ENCODE results near the gene PITHD1.
"Not testable (repeated sequence)": the region's sequence is repeated elsewhere in the genome, so short reads cannot be mapped to it uniquely, and the experiment has no call there.

The PITHD1 gene

DNA sequence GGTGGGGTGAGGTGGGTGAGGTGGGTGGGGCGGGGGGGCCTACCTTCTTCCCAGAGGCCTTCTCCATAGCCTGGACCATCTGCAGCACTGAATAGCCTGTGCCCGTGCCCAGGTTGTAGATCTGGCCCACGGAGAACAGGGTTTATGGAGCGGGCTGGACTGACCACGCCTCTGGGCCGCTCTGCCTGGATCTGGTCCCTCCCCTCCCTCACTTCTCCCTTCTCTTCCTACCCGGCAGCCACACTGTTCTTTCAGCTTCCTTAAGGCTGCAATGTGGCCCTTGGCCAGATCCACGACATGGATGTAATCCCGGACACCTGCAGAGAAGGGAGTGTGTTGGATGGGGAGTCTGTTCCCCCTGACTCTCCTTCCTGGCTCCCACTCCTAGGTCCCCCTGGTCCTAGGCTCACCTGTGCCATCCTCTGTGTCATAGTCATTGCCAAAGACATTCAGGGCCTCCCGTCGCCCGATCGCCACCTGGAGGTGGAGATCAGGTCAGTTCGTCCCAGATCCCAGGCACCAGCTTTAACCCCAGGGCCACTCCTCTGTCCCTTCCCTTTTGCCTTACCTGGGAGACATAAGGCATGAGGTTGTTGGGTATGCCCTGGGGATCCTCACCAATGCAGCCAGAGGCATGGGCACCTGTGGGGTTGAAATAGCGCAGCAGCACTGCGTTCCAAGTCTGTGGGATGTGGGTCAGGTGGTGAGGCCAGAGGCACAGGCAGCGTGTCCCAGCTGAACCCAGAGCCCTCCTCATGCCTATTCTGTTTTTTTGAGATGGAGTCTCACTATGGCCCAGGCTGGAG, 18.5 kb downstream of the PITHD1 start:
- DNase-seq (ENCODE audit: insufficient read length, low spot score) (no peak), FAIRE-seq (no peak)

DNA sequence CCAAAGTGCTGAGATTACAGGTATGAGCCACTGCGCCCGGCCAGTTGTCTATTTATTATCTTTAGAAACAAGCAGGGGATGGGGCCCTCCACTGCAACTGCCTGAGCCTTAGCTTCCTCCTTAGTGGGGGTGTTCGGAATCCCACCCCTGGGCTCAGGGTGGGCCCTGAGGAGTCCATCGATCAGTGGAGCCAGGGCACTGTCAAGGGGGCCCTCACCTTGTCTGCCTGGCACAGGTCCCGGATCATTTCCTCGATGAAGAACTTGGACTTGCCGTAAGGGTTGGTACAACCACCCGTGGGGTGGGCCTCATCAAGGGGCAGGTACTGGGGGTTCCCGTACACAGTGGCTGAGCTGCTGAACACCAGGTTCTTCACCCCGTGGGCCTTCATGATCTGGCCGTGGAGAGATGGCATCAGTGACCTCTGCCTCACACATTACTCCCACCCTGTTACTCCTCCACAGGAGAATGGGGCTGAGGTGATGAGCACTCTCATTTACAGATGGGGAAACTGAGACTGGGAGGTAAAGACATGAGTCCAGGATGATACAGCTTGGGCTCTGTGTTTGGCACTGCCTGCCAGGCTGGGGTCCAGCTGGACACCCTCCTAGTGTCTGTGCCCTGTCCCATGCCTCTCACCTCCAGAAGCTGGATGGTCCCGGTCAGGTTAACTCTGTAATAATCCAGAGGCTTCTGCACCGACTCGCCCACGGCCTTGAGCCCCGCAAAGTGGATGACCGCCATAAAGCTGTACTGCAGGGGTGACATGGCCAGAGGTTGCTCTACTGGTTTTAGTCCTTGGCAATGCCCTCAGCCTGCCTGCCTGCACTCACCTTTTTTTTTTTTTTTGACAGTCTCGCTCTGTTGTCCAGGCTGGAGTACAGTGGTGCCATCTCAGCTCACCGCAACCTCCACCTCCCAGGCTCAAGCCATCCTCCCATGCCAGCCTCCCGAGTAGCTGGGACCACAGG, 19.5 kb downstream of the PITHD1 start:
- no peak for DNase-seq (ENCODE audit: insufficient read length, low spot score)
- no peak for FAIRE-seq

- no peak for DNase-seq (ENCODE audit: insufficient read length, low spot score)
These were observed 20.5 kb downstream of the PITHD1 start for GRCh38 chr1:23798662-23799142.

DNA sequence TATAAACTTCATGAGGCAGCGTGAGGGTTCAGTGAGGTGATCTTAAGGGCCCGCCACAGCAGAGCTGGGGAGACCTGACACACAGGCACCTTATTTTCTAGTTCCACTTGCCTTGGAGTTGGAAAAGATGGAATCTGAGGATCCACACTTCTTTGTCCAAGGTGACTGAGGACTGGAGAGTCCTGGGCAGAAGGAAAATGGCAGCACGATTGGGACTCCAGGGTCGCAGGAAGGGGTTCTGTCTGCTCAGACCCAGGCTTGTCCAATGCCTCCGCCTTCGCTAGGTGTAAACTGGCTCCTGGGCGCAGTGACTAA, 21.0 kb downstream of the PITHD1 start:
- no peak for DNase-seq (ENCODE audit: insufficient read length, low spot score)
- FAIRE-seq = no peak

More at GRCh38 chr1:23798662-23799142, 20.5 kb downstream of the PITHD1 start:
- FAIRE-seq = no peak

DNA sequence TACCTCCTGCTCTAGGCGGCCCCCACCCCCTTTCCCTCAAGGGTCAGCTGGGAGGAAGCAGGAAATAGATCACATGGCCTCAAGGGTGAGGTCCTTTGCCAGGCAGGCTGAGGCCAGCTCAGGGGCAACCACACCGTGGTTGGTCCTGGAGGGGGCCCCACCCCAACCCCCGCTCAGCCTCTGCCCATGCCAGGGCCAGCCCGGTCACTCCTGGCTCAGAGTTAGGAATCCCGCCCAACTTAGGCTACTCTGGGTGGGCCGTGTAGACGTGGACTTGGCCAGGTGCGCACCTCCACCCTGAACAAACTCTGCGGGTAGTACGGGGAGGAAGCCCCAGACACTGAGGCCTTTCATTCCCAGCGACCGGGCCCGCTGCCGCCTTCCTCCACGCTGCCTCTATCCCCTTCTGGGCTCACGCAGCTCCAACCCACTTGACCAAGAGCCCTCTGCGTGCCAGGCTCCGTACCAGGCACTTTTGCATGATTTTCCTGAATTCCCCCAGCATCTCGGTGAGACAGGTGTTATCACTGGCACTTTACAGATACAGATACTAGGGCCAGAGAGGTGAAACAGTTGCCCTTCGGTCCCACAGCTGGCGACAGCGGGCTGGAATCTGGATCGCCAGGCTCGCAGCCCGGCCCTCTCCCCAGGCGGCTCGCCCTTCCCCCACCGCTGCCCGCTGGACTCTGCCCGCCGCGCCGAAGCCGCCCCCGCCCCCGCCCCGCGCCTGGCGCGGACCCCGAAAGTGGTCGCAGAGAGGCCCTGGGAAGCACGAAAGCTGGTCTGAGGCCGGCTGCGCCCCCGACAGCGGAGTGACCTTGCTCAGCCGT, 21.6 kb downstream of the PITHD1 start:
- FAIRE-seq = peak; percentile 83
- peak; percentile 90 for DNase-seq (ENCODE audit: insufficient read length, low spot score)

DNA sequence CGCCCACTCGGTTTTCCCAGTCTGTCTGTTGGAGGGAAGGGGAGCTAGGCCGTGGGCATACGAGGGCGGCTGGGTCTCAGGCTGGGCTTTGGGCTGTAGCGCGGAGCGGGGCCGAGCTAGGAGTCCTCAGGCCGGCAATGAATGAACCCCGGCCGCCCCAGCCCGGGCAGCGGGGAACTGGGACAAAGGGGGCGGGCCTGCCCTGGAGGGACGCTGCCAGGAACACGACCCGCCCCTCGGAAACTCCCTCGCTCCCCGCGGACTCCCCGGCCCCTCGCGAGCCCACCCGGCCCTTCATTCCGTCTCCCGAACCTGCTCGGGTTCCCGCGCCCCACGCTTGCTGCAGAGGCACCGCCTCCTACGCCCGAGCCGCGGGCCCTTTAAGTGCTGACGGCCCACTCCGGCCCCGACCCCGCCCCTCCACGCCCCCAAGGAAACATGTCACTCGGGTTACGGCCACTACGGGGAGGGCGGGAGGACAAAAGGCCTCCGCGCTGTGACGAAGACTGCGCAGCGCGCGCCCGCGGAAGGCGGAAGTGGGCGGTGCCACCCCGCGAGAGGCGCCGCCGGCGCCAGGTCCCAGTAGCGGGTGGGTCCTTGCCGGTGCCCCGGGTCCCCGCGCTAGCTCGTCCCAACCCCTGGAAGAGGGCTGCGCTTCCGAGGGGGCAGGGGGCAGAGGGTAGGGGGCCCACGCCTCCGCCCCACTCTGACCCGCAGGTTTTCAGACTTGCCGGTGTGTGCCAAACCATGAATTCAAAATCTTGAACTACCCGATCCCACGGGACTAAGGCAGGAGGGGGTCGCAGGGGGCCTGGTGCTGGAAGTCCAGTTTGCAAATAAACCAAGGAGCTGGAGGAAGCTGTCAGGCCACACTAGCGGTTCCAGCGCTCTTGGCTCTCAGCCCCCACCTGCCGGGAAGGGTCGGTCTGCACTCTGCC, 22.5 kb downstream of the PITHD1 start, which contains the start of gene GALE:
GALE (minus strand) TSS at position 355 of the 938 bp plus-strand sequence. CDS start 1,747 bp downstream, outside the sequence.
- FAIRE-seq = peak; percentile 87

DNA sequence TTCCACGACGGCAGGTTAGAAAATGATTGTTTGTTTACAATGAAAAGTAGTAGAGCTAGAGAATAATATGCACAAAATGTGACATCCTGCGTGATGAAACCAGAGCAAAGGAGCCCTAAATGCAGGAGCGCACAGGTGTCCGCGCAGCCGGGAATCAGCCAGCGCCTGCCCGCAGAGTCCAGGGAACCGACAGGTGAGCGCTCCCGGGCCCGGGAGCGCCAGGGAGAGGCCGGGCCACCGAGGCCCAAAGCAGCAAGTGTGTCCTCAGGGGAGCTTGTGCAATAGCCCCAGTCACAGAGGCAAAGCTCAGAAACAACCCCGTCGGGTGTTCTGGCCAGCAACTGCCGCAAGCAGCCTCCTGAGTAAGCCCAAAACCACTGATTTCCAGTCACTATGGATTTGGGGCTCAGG, 23.1 kb downstream of the PITHD1 start:
- FAIRE-seq = no peak
- DNase-seq (ENCODE audit: insufficient read length, low spot score) = no peak

More for the DNA sequence above, 22.5 kb downstream of the PITHD1 start, which contains the start of gene GALE:
- peak; percentile 89 for DNase-seq (ENCODE audit: insufficient read length, low spot score)

DNA sequence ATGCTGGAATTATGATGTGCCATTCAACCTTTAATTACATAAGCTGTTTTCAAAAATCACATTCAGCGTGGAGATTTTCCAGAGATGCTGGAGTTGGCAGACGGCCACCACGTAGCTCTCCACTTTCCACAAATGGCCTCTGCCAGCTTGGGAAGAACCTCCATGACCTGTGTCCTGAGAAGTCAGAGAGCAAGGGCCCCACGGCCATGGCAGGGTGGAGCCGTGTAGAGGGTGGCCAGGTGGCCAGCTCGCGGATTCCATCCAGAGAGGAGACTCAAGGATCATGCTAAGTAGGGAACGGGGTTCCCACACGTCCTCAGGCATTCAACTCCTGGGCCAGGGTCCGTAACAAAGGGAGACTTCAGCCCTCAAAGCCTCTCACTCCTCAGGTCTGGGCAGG, 23.7 kb downstream of the PITHD1 start:
- no peak for DNase-seq (ENCODE audit: insufficient read length, low spot score)
- no peak for FAIRE-seq

GRCh38 chr1:23802809-23803342, 24.7 kb downstream of the PITHD1 start:
- DNase-seq (ENCODE audit: insufficient read length, low spot score); FAIRE-seq: not testable (repeated sequence)

DNA sequence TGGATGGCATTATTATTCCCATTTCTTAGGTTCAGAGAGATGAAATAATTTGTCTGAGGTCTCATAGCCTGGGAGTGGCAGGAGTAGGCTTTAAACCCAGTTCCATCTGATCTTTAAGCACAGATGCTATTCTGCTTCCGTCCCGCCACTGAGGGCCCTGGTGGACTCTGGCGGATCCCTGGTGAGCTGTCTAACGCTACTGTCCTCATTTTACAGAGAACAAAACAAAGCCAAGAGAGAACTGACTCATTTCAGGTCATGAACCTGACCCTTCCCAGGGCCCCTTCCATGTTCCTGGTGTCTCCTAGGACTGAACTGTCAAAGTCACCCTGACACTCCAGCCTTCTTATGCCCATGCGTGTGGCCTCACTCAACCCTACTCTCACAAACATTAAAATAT, 25.5 kb downstream of the PITHD1 start:
- FAIRE-seq (no peak), DNase-seq (ENCODE audit: insufficient read length, low spot score) (no peak)

DNA sequence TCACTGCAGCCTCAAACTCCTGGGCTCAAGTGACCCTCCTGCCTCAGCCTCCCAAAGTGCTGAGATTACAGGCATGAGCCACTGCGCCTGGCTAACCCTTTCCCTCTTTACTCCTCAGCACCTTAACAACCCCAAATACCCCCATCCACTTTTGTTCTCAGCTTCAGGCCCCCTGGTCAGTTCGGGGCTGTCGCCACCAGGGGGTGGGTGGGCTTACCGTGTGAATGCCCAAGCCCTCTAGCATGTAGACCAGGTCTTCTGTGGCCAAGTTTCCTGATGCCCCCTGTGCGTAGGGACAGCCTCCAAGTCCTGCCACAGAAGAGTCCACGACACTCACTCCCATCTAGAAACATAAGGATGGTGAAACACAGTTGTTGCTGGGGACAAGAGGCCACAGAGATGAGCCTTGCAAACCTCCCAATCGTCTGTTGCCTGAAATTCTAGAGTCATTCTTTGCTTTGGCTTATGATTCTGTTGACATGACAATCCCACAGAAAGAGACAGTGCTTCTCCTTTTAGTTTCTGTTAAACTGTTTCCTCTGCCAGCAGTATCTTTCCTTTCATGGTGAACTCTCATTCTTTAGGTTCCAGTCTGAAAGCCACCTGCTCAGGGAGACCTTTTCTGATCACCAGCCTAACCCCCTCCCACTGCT, 26.1 kb downstream of the PITHD1 start:
- no peak for FAIRE-seq
- DNase-seq (ENCODE audit: insufficient read length, low spot score) = no peak

DNA sequence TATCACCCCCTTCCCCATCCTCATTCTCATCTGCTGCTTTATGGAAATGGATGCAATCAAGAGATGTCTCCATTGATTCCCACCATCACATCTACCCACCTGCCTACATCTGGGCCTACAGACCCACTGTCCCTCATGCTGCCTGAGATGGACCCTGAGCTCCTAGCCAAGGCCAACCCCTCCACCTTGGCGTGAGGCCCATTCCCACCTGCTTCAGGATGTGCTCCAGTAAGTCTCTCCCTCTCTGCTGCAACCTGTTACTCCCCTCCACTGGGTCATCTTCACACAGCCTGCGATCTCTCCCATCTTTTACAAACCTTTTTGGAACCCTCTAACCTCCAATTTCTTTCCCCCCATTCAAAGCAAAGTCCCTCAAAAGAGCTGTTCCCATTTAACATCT, 26.8 kb downstream of the PITHD1 start:
- DNase-seq (ENCODE audit: insufficient read length, low spot score) (no peak), FAIRE-seq (no peak)

DNA sequence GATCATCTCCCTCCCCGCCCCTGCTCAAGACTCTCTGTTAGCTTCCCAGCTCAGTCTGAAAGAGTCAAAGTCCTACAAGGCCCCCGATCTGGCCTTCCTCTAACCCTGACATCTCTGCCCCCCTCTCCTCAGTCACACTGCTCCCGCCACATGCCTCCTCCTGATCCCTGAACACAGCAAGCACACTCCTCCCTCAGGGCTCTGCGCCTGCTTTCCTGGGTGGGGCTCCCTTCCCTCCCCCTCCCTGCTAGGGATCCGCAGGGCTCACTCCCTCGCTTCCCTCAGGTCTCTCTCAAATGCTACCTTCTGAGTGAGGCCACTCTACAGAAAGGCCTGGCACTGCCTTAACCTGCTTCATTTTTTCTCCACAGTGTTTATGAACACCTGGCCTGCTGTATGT, 28.1 kb downstream of the PITHD1 start:
- FAIRE-seq (no peak), DNase-seq (ENCODE audit: insufficient read length, low spot score) (no peak)

DNA sequence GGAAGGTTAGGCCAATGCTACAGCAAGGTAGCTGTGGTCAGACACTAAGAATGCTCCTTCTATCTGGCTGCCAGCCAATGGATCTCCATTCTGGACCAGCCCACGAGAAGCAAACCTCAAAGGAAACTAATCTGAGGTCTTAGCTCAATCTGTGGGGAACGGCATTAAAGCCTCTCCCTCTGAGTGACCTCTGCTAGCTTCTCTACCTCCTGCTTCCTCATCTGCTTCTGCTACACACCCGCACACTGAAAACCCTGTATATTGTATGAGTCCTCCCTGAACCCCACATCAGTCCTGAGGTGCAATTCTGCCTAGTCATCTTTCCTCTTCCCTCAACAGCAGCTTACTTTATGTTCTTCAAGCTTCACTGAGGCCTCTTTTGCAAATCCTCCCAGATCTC, 29.2 kb downstream of the PITHD1 start:
- no peak for FAIRE-seq

GRCh38 chr1:23809751-23810171, 31.5 kb downstream of the PITHD1 start:
- DNase-seq (ENCODE audit: insufficient read length, low spot score) (peak; percentile 64), FAIRE-seq (no peak)

More for the DNA sequence above, 29.2 kb downstream of the PITHD1 start:
- DNase-seq (ENCODE audit: insufficient read length, low spot score) = no peak

GRCh38 chr1:23810818-23811540, 32.8 kb downstream of the PITHD1 start:
- DNase-seq (ENCODE audit: insufficient read length, low spot score) (no peak), FAIRE-seq (peak; percentile 4)

- DNase-seq (ENCODE audit: insufficient read length, low spot score) (no peak), FAIRE-seq (no peak)
These were observed 35.8 kb downstream of the PITHD1 start for GRCh38 chr1:23814016-23814415.

- FAIRE-seq = no peak
- no peak for DNase-seq (ENCODE audit: insufficient read length, low spot score)
These were observed 38.1 kb downstream of the PITHD1 start for GRCh38 chr1:23816361-23816760.
